Osteoblast (primary cell): Measurements from ENCODE around the gene TMEM259. TPM values are rescaled to one million over a fixed set of nuclear protein-coding genes. Genes with fewer than 3 reads are reported as not detected.

Experiments
- DNase-seq: peaks from one replicate; pipeline ENCODE4 v3.0.0; 2011; ENCODE audit warnings: low spot score, mixed read lengths; ENCODE audit not compliant: insufficient read length; ENCODE audit errors: missing footprints
- H2AFZ ChIP-seq: 2 replicates; pipeline ENCODE4 v1.6.0; 2011; ENCODE audit warnings: mild to moderate bottlenecking, low read length
- H3K27ac ChIP-seq: 2 replicates; pipeline ENCODE4 v1.5.1; 2011; ENCODE audit warnings: mild to moderate bottlenecking, low read depth, low read length, moderate library complexity
- H3K27me3 ChIP-seq: 2 replicates; pipeline ENCODE4 v1.6.0; 2012; ENCODE audit warnings: mild to moderate bottlenecking, control low read depth, inconsistent platforms, low read length, moderate library complexity; ENCODE audit not compliant: insufficient read depth
- H3K36me3 ChIP-seq: 2 replicates; pipeline ENCODE4 v1.5.1; 2011; ENCODE audit warnings: mild to moderate bottlenecking, low read length, control low read depth, moderate library complexity; ENCODE audit not compliant: insufficient read depth
- H3K4me1 ChIP-seq: 2 replicates; pipeline ENCODE4 v1.5.1; 2011; ENCODE audit warnings: mild to moderate bottlenecking, low read length, control low read depth, moderate library complexity; ENCODE audit not compliant: insufficient read depth
- H3K4me2 ChIP-seq: 2 replicates; pipeline ENCODE4 v1.6.0; 2011; ENCODE audit warnings: mild to moderate bottlenecking, low read length; ENCODE audit not compliant: insufficient read depth
- H3K4me3 ChIP-seq: fragments of 200-600 bp; sonication (generic); 3 replicates; pipeline ENCODE4 v1.5.1; 2012; ENCODE audit warnings: mild to moderate bottlenecking, low read length, inconsistent platforms; ENCODE audit not compliant: insufficient read depth
- H3K79me2 ChIP-seq: 2 replicates; pipeline ENCODE4 v1.6.0; 2012; ENCODE audit warnings: mild to moderate bottlenecking, low read length, control low read depth, inconsistent platforms; ENCODE audit not compliant: insufficient read depth
- H3K9me3 ChIP-seq: 2 replicates; pipeline ENCODE4 v1.5.1; 2011; ENCODE audit warnings: low read depth, low read length, control low read depth
- H4K20me1 ChIP-seq: 2 replicates; pipeline ENCODE4 v1.6.0; 2012; ENCODE audit warnings: mild to moderate bottlenecking, low read length, control low read depth; ENCODE audit not compliant: insufficient read depth
- total RNA-seq: library from RNA; depleted of rRNA; stranded (reverse); fragments of >200 nt; gene quantifications from 2 replicates; pipeline ENCODE4 v1.2.3, GENCODE V29; 2012
- TF ChIP-seq, protein P1 (sequence below): IDR thresholded peaks from 2 replicates; pipeline ENCODE4 v1.5.1; 2011; ENCODE audit warnings: mild to moderate bottlenecking, low read depth, low read length, moderate library complexity; ENCODE audit errors: extremely low read depth

Gene TMEM259
- total RNA-seq, 1 donor, result 84.0 TPM

DNA sequence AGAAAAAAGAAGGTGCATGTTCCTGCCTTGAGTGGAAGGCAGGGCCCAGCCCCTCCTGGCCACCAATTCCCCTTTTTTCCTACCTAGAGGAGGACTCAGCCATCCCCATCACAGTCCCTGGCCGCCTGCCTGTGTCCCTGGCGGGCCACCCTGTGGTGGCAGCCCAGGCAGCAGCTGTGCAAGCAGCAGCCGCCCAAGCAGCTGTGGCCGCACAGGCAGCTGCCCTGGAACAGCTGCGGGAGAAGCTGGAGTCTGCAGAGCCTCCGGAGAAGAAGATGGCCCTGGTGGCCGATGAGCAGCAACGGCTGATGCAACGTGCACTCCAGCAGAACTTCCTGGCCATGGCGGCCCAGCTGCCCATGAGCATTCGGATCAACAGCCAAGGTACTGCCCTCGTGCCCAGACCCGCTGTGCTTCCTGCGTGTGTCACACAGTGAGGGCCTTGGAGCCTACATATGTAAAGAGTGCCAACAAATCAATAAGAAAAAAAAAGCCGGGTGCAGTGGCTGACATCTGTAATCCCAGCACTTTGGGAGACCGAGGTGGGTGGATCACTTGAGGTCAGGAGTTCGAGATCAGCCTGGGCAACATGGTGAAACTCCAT lies 54.3 kb downstream of the TMEM259 start:
- no peaks in the 10 kb centered on the region for H3K4me1 ChIP-seq
- TF ChIP-seq, protein P1, sequence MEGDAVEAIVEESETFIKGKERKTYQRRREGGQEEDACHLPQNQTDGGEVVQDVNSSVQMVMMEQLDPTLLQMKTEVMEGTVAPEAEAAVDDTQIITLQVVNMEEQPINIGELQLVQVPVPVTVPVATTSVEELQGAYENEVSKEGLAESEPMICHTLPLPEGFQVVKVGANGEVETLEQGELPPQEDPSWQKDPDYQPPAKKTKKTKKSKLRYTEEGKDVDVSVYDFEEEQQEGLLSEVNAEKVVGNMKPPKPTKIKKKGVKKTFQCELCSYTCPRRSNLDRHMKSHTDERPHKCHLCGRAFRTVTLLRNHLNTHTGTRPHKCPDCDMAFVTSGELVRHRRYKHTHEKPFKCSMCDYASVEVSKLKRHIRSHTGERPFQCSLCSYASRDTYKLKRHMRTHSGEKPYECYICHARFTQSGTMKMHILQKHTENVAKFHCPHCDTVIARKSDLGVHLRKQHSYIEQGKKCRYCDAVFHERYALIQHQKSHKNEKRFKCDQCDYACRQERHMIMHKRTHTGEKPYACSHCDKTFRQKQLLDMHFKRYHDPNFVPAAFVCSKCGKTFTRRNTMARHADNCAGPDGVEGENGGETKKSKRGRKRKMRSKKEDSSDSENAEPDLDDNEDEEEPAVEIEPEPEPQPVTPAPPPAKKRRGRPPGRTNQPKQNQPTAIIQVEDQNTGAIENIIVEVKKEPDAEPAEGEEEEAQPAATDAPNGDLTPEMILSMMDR, result no peak
- no peaks in the 10 kb centered on the region for H3K79me2 ChIP-seq
- H3K36me3 ChIP-seq, result peaks cover 54% of the 10 kb centered on the region
- no peaks in the 10 kb centered on the region for H3K27me3 ChIP-seq
- no peak overlapping the region for H2AFZ ChIP-seq
- DNase-seq, result no peak
- peaks cover 5% of the 10 kb centered on the region for H3K9me3 ChIP-seq
- H3K4me2 ChIP-seq, result no peak overlapping the region
- H3K4me3 ChIP-seq, result no peak overlapping the region
- H4K20me1 ChIP-seq, result peaks cover 3% of the 10 kb centered on the region
- no peak overlapping the region for H3K27ac ChIP-seq

DNA sequence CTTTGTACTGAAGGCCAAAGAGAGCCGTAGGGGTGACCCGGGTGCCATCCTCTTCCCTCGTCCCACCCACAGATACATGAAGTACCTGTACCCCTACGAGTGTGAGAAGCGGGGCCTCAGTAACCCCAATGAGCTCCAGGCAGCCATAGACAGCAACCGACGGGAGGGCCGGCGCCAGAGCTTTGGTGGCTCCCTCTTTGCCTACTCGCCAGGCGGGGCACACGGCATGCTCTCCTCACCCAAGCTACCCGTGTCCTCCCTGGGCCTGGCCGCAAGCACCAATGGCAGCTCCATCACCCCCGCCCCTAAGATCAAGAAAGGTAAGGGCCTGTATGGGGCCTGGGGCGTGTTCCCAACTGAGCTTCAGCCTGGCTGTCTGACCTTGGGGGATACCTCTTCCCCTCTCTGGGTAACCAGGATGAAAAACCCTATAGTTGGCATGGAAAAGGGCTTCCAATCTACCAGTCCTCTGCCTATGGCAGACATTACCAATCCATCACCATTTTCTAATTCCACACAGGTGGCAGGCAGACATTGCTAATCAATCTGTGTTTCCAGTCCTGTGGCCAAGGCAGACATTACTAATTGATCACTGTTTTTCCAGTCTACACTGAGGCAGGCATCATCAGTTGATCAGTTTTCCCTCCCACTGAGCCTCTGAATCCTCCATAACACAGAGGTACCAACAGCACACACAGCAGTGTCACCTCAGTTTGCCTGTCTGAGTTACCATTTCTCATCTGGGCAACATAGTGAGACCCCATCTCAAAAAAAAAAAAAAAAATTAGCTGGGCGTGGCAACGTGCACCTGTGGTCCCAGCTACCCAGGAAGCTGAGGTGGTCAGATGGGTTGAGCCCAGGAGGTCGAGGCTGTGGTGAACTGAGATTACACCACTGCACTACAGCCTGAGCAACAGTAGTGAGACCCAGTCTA lies 55.9 kb downstream of the TMEM259 start:
- H3K4me3 ChIP-seq, result no peak overlapping the region
- H2AFZ ChIP-seq, result no peak overlapping the region
- no peak for DNase-seq
- no peaks in the 10 kb centered on the region for H3K9me3 ChIP-seq
- H3K27ac ChIP-seq, result no peak overlapping the region
- peaks cover 3% of the 10 kb centered on the region for H4K20me1 ChIP-seq
- peaks cover 38% of the 10 kb centered on the region for H3K36me3 ChIP-seq
- H3K4me1 ChIP-seq, result no peaks in the 10 kb centered on the region
- TF ChIP-seq, protein P1, result no peak
- no peaks in the 10 kb centered on the region for H3K79me2 ChIP-seq
- H3K27me3 ChIP-seq, result no peaks in the 10 kb centered on the region
- H3K4me2 ChIP-seq, result no peak overlapping the region

DNA sequence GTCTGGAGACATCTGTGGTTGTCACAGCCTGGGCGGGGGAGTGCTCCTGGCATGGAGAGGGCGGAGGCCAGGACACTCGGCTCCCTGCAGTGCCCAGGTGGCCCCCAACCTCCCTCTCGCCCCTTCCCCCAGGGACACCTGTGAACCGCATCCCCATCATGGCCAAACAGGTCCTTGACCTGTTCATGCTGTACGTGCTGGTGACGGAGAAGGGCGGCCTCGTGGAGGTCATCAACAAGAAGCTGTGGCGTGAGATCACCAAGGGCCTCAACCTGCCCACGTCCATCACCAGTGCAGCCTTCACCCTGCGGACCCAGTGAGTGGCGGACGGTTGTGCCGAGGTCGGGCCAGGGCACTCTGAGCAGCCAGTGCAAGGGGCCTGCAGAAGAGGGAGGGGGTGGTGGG lies 56.8 kb downstream of the TMEM259 start:
- Histone ChIP-seq H3K27me3 (no peaks in the 10 kb centered on the region), H2AFZ (no peak overlapping the region), H4K20me1 (peaks cover 3% of the 10 kb centered on the region), H3K4me3 (no peak overlapping the region), H3K79me2 (no peaks in the 10 kb centered on the region), H3K4me2 (no peak overlapping the region), H3K36me3 (peaks cover 31% of the 10 kb centered on the region), H3K4me1 (no peaks in the 10 kb centered on the region), H3K27ac (no peak overlapping the region), H3K9me3 (no peaks in the 10 kb centered on the region)
- no peak for DNase-seq
- TF ChIP-seq, protein P1, result no peak

DNA sequence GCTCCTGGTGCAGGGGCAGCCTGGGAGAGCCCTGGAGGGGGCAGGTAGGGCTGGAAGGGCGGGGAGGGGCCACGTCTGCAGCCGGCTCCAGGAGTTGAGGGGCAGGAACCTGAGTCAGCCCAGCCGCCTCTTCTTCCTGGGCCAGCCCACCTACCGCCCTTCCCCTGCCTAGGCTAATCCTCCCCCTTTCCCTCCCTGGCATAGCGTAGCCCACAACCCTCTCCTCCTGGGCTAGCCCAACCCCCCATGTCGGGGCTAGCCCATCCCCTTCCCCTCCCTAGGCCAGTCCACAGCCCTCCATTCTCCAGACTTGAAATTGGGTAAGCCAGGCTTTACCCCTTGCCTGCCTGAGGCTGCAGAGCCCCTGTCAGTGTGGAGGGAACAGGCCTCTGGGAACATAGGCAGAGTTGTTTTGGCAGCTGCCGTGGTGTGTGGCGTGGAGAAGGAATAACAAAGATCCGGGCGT lies 57.4 kb downstream of the TMEM259 start:
- Histone ChIP-seq H3K4me2 (no peak overlapping the region), H3K27ac (no peak overlapping the region), H3K27me3 (no peaks in the 10 kb centered on the region), H3K79me2 (no peaks in the 10 kb centered on the region), H3K36me3 (peaks cover 25% of the 10 kb centered on the region), H3K9me3 (no peaks in the 10 kb centered on the region), H2AFZ (no peak overlapping the region), H4K20me1 (peaks cover 3% of the 10 kb centered on the region), H3K4me3 (no peak overlapping the region), H3K4me1 (no peaks in the 10 kb centered on the region)
- TF ChIP-seq, protein P1, result no peak
- no peak for DNase-seq
